Thyroid gland (tissue), 4 donors: ENCODE measurements around the gene SGSM2. TPM values are rescaled to one million over a fixed set of nuclear protein-coding genes. Genes with fewer than 3 reads are reported as not detected.

Experiments used
- DNase-seq, 2 donors: peaks; one replicate each; pipeline ENCODE4 v3.0.0-alpha.2; 2019
- H3K27ac ChIP-seq, 3 donors: fragments of 200-600 bp; sonication (generic); 1 replicate in 2 of 3; 2 replicates in 1 of 3; pipeline ENCODE4 v1.5.1; 2016 to 2019; ENCODE audit warnings: mild to moderate bottlenecking in 1 of 3, moderate library complexity in 1 of 3
- H3K27me3 ChIP-seq: fragments of 200-600 bp; sonication (generic); one replicate; pipeline ENCODE4 v1.5.1; 2019
- H3K36me3 ChIP-seq, 2 donors: fragments of 200-600 bp; sonication (generic); one replicate each; pipeline ENCODE4 v1.5.1; 2016 to 2019
- H3K4me1 ChIP-seq, 2 donors: fragments of 200-600 bp; sonication (generic); one replicate each; pipeline ENCODE4 v1.5.1; 2017 to 2019
- H3K4me3 ChIP-seq, 3 donors: fragments of 200-600 bp; sonication (generic); replicated peaks in 1 of 3; 1 replicate in 2 of 3; 2 replicates in 1 of 3; pipeline ENCODE4 v1.5.1; 2016; ENCODE audit warnings: mild to moderate bottlenecking in 1 of 3
- H3K9me3 ChIP-seq: fragments of 200-600 bp; sonication (generic); one replicate; pipeline ENCODE4 v1.5.1; 2017
- CTCF ChIP-seq, 6 experiments: fragments of 200-600 bp in 3 of 6; fragments of 450-650 bp in 3 of 6; sonication (generic) in 3 of 6; IDR thresholded peaks; one replicate each; pipeline ENCODE4 v1.5.1; 2016 to 2019; ENCODE audit warnings: antibody characterized with exemption in 6 of 6, mild to moderate bottlenecking in 2 of 6, inconsistent platforms in 1 of 6, moderate library complexity in 1 of 6
- POLR2A ChIP-seq, 2 donors: fragments of 450-650 bp; IDR thresholded peaks; one replicate each; pipeline ENCODE4 v1.6.1; 2017; ENCODE audit warnings: antibody characterized with exemption in 2 of 2, mild to moderate bottlenecking in 2 of 2, moderate library complexity in 1 of 2
- WGBS, 2 donors: methylation state at CpG; one replicate each; pipeline ENCODE4 v1.1.5; 2017; 5-methylcytosine and 5-hydroxymethylcytosine counted together
- intact Hi-C: fragments of 100-400 bp; cut with DNase I; formaldehyde crosslinking; loops from one replicate; pipeline ENCODE4 v1.15.1; 2023
- total RNA-seq, 4 donors: library from RNA; depleted of rRNA; stranded (reverse); fragments of >200 nt; gene quantifications; one replicate each; pipeline ENCODE4 v1.2.3, GENCODE V29; 2016

SGSM2 gene
- total RNA-seq, 4 donors from 2014 or later: 47.8 to 82.7 (median 63.2) TPM

- no peak overlapping the region for H3K27ac ChIP-seq
Observed at GRCh38 chr17:2379489-2380225, 42.4 kb downstream of the SGSM2 start.

GRCh38 chr17:2380226-2380922 is 43.1 kb downstream of the SGSM2 start:
- DNase-seq: no peak
- Histone ChIP-seq H3K4me1 (peaks cover 7 to 13% of the 10 kb centered on the region in 2 donors), H3K27ac (no peak overlapping the region), H3K36me3 (peaks cover 0 to 14% of the 10 kb centered on the region in 2 donors), H3K27me3 (no peaks in the 10 kb centered on the region), H3K4me3 (no peak overlapping the region), H3K9me3 (no peaks in the 10 kb centered on the region)
- 83 to 86% methylated on average over 14 to 15 of the region's 16 CpGs for WGBS, 2 donors
- TF ChIP-seq POLR2A (IDR thresholded peaks at IDR 0.05) (no peak), CTCF (IDR thresholded peaks at IDR 0.05) (no peak)
- intact Hi-C loops: no loop called here

More at GRCh38 chr17:2379489-2380225, 42.4 kb downstream of the SGSM2 start:
- no peaks in the 10 kb centered on the region for H3K9me3 ChIP-seq
- no peak for TF ChIP-seq POLR2A (IDR thresholded peaks at IDR 0.05)
- no peak for TF ChIP-seq CTCF (IDR thresholded peaks at IDR 0.05)
- peaks cover 6 to 12% of the 10 kb centered on the region in 2 donors for H3K4me1 ChIP-seq
- intact Hi-C loops: loop anchor here (5.0 kb wide), 1 partner anchor 52 kb away; no protein-coding TSS in a partner anchor
- H3K27me3 ChIP-seq: no peaks in the 10 kb centered on the region
- H3K36me3 ChIP-seq: peaks cover 0 to 14% of the 10 kb centered on the region in 2 donors
- no peak overlapping the region for H3K4me3 ChIP-seq
- DNase-seq: no peak
- 88 to 92% methylated on average over 11 to 14 of the region's 25 CpGs for WGBS, 2 donors

GRCh38 chr17:2380950-2381649 is 43.8 kb downstream of the SGSM2 start:
- Histone ChIP-seq H3K36me3 (peaks cover 0 to 7% of the 10 kb centered on the region in 2 donors), H3K27ac (no peak overlapping the region), H3K27me3 (no peaks in the 10 kb centered on the region), H3K4me3 (no peak overlapping the region), H3K9me3 (no peaks in the 10 kb centered on the region), H3K4me1 (peaks cover 14 to 21% of the 10 kb centered on the region in 2 donors)
- TF ChIP-seq CTCF (IDR thresholded peaks at IDR 0.05): no peak
- no peak for TF ChIP-seq POLR2A (IDR thresholded peaks at IDR 0.05)
- 78 to 80% methylated on average over 9 to 13 of the region's 15 CpGs for WGBS, 2 donors
- intact Hi-C loops: no loop called here
- DNase-seq: no peak

- DNase-seq: no peak
- TF ChIP-seq CTCF (IDR thresholded peaks at IDR 0.05) (no peak), POLR2A (IDR thresholded peaks at IDR 0.05) (no peak)
- Histone ChIP-seq H3K27me3 (no peaks in the 10 kb centered on the region), H3K4me3 (no peak overlapping the region), H3K9me3 (no peaks in the 10 kb centered on the region), H3K36me3 (peaks cover 9 to 12% of the 10 kb centered on the region in 2 donors), H3K27ac (peak overlapping the region in 1 of 3 donors; percentile 36), H3K4me1 (peaks cover 23 to 28% of the 10 kb centered on the region in 2 donors)
- intact Hi-C loops: loop anchor here (2.0 kb wide), 1 partner anchor 31 kb away; no protein-coding TSS in a partner anchor
- 90 to 91% methylated on average over 11 of the region's 11 CpGs for WGBS, 2 donors
Observed at GRCh38 chr17:2383628-2384167, 46.4 kb downstream of the SGSM2 start.
